Lung (tissue), 12 donors: ENCODE measurements around the gene MAMDC4. TPM values are rescaled to one million over a fixed set of nuclear protein-coding genes. Genes with fewer than 3 reads are reported as not detected.

ENCODE experiments used
- ATAC-seq: fragments of 200-7000 bp; cut with Tn5 transposase; one replicate; pipeline ENCODE4 v1.9.1; 2020; ENCODE audit warnings: moderate number of reproducible peaks; ENCODE audit not compliant: insufficient read depth, low FRiP score
- DNase-seq, 3 donors: peaks; one replicate each; pipeline ENCODE4 v3.0.0-alpha.2; 2013 to 2017
- H3K27ac ChIP-seq, 2 donors: one replicate each; pipeline ENCODE4 v1.5.1; 2013; ENCODE audit warnings: mild to moderate bottlenecking in 2 of 2, moderate library complexity in 2 of 2, control low read depth in 1 of 2, inconsistent platforms in 1 of 2, low read depth in 1 of 2, low read length in 1 of 2
- H3K27me3 ChIP-seq, 3 donors: one replicate each; pipeline ENCODE4 v1.5.1; 2013; ENCODE audit warnings: low read length in 2 of 3; ENCODE audit not compliant: control insufficient read depth in 3 of 3, insufficient read depth in 3 of 3
- H3K36me3 ChIP-seq, 4 donors: one replicate each; pipeline ENCODE4 v1.5.1; 2013; ENCODE audit warnings: low read length in 4 of 4, mild to moderate bottlenecking in 1 of 4, moderate library complexity in 1 of 4; ENCODE audit not compliant: control insufficient read depth in 4 of 4, insufficient read depth in 4 of 4
- H3K4me1 ChIP-seq, 5 donors: one replicate each; pipeline ENCODE4 v1.5.1; 2013; ENCODE audit warnings: low read length in 5 of 5, mild to moderate bottlenecking in 2 of 5, moderate library complexity in 1 of 5; ENCODE audit not compliant: control insufficient read depth in 5 of 5, insufficient read depth in 5 of 5
- H3K4me3 ChIP-seq: one replicate; pipeline ENCODE4 v1.5.1; 2013; ENCODE audit warnings: mild to moderate bottlenecking, control low read depth, moderate library complexity
- H3K9ac ChIP-seq, 2 donors: one replicate each; pipeline ENCODE4 v1.5.1; 2013; ENCODE audit warnings: low read length in 2 of 2, control low read depth in 1 of 2; ENCODE audit not compliant: insufficient read depth in 1 of 2
- H3K9me3 ChIP-seq, 4 donors: one replicate each; pipeline ENCODE4 v1.5.1; 2013; ENCODE audit warnings: low read length in 3 of 4, mild to moderate bottlenecking in 1 of 4, moderate library complexity in 1 of 4; ENCODE audit not compliant: control insufficient read depth in 4 of 4, insufficient read depth in 3 of 4
- CTCF ChIP-seq: IDR thresholded peaks from 2 replicates; pipeline ENCODE4 v1.5.1; 2012; ENCODE audit warnings: mild to moderate bottlenecking; ENCODE audit errors: control extremely low read depth, extremely low read depth
- WGBS, 2 donors: extraction: QIAGEN DNeasy Blood & Tissue Kit; methylation state at CpG; one replicate each; pipeline ENCODE4 v1.1.7; 2013; 5-methylcytosine and 5-hydroxymethylcytosine counted together
- polyA plus RNA-seq, 2 donors: library from polyadenylated mRNA; stranded (reverse); fragments of 200-250 nt; gene quantifications; one replicate each; pipeline ENCODE4 v1.2.1, GENCODE V29; 2013
- total RNA-seq, 2 donors: library from RNA; depleted of rRNA in 1 of 2; stranded (reverse); fragments of >200 nt in 1 of 2; gene quantifications; one replicate each; pipeline ENCODE4 v1.2.1, GENCODE V29; 2014 to 2021
- donor health status: control.
- donor health status: control.
- donor health status: Bipolar disorder and iron deficiency.
- donor health status: healthy.
- donor health status: DM: yes; HTN: yes; CAD: no.

MAMDC4 gene
- total and polyA plus RNA-seq, 4 donors: 5.6 to 13.2 (median 7.1) TPM

GRCh38 chr9:136890661-136891060 is 38.5 kb downstream of the MAMDC4 start:
- Histone ChIP-seq H3K36me3 (peaks cover 2 to 13% (median 3%) of the 10 kb centered on the region in 4 donors), H3K4me1 (peaks cover 0 to 7% (median 0%) of the 10 kb centered on the region in 5 donors), H3K4me3 (no peak overlapping the region), H3K9ac (no peak overlapping the region), H3K9me3 (no peaks in the 10 kb centered on the region), H3K27me3 (no peaks in the 10 kb centered on the region), H3K27ac (no peak overlapping the region)
- ATAC-seq (no peak), DNase-seq (no peak)
- TF ChIP-seq CTCF: no peak
- 88 to 92% methylated on average over 13 of the region's 13 CpGs for WGBS, 2 donors

GRCh38 chr9:136896027-136896426 is 43.9 kb downstream of the MAMDC4 start:
- 85 to 91% methylated on average over 11 of the region's 11 CpGs for WGBS, 2 donors
- no peak for DNase-seq

GRCh38 chr9:136898483-136899100 is 46.4 kb downstream of the MAMDC4 start:
- no peaks in the 10 kb centered on the region for H3K27me3 ChIP-seq
- ATAC-seq: no peak
- H3K9ac ChIP-seq: no peak overlapping the region
- H3K9me3 ChIP-seq: no peaks in the 10 kb centered on the region
- H3K4me3 ChIP-seq: no peak overlapping the region
- H3K27ac ChIP-seq: no peak overlapping the region
- peaks cover 0 to 23% (median 10%) of the 10 kb centered on the region in 4 donors for H3K36me3 ChIP-seq
- TF ChIP-seq CTCF: no peak
- DNase-seq: no peak
- H3K4me1 ChIP-seq: peaks cover 0 to 17% (median 3%) of the 10 kb centered on the region in 5 donors
- 95 to 97% methylated on average over 21 of the region's 21 CpGs for WGBS, 2 donors

More at GRCh38 chr9:136896027-136896426, 43.9 kb downstream of the MAMDC4 start:
- H3K4me3 ChIP-seq: no peak overlapping the region
- no peaks in the 10 kb centered on the region for H3K27me3 ChIP-seq
- H3K9me3 ChIP-seq: no peaks in the 10 kb centered on the region
- ATAC-seq: no peak
- H3K9ac ChIP-seq: no peak overlapping the region
- peaks cover 0 to 3% (median 0%) of the 10 kb centered on the region in 5 donors for H3K4me1 ChIP-seq
- H3K36me3 ChIP-seq: peaks cover 3 to 22% (median 10%) of the 10 kb centered on the region in 4 donors
- no peak overlapping the region for H3K27ac ChIP-seq
- TF ChIP-seq CTCF: no peak
